ENCODE results near the gene AGPS.

The AGPS gene

GRCh38 chr2:177579486-177580036, 187.0 kb downstream of the AGPS start:
- TF ChIP-seq, protein P1, sequence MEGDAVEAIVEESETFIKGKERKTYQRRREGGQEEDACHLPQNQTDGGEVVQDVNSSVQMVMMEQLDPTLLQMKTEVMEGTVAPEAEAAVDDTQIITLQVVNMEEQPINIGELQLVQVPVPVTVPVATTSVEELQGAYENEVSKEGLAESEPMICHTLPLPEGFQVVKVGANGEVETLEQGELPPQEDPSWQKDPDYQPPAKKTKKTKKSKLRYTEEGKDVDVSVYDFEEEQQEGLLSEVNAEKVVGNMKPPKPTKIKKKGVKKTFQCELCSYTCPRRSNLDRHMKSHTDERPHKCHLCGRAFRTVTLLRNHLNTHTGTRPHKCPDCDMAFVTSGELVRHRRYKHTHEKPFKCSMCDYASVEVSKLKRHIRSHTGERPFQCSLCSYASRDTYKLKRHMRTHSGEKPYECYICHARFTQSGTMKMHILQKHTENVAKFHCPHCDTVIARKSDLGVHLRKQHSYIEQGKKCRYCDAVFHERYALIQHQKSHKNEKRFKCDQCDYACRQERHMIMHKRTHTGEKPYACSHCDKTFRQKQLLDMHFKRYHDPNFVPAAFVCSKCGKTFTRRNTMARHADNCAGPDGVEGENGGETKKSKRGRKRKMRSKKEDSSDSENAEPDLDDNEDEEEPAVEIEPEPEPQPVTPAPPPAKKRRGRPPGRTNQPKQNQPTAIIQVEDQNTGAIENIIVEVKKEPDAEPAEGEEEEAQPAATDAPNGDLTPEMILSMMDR (IDR thresholded peaks at IDR 0.05; ENCODE audit: low read depth, low read length), result no peak
- H3K4me1 ChIP-seq, result no peaks in the 10 kb centered on the region
- H3K4me3 ChIP-seq (ENCODE audit: low read depth, low read length), result no peak overlapping the region
- DNase-seq, result no peak
- no peaks in the 10 kb centered on the region for H3K27me3 ChIP-seq
- no peaks in the 10 kb centered on the region for H3K36me3 ChIP-seq
- H3K9me3 ChIP-seq, result no peaks in the 10 kb centered on the region

GRCh38 chr2:177582000-177582399, 189.4 kb downstream of the AGPS start:
- Histone ChIP-seq H3K9me3 (no peaks in the 10 kb centered on the region), H3K27me3 (no peaks in the 10 kb centered on the region), H3K4me3 (ENCODE audit: low read depth, low read length) (no peak overlapping the region), H3K36me3 (no peaks in the 10 kb centered on the region), H3K4me1 (no peaks in the 10 kb centered on the region)
- DNase-seq, result no peak
- TF ChIP-seq, protein P1 (IDR thresholded peaks at IDR 0.05; ENCODE audit: low read depth, low read length), result no peak

GRCh38 chr2:177584030-177584692, 191.6 kb downstream of the AGPS start:
- Histone ChIP-seq H3K36me3 (no peaks in the 10 kb centered on the region), H3K4me3 (ENCODE audit: low read depth, low read length) (no peak overlapping the region), H3K27me3 (no peaks in the 10 kb centered on the region), H3K4me1 (no peaks in the 10 kb centered on the region), H3K9me3 (no peaks in the 10 kb centered on the region)
- TF ChIP-seq, protein P1 (IDR thresholded peaks at IDR 0.05; ENCODE audit: low read depth, low read length), result no peak
- no peak for DNase-seq

- Histone ChIP-seq H3K4me1 (no peaks in the 10 kb centered on the region), H3K36me3 (no peaks in the 10 kb centered on the region), H3K4me3 (ENCODE audit: low read depth, low read length) (no peak overlapping the region), H3K27me3 (no peaks in the 10 kb centered on the region), H3K9me3 (no peaks in the 10 kb centered on the region)
- DNase-seq, result no peak
- TF ChIP-seq, protein P1 (IDR thresholded peaks at IDR 0.05; ENCODE audit: low read depth, low read length), result no peak
Measured at GRCh38 chr2:177585234-177585863, 192.8 kb downstream of the AGPS start.

GRCh38 chr2:177586154-177586553, 193.6 kb downstream of the AGPS start:
- H3K9me3 ChIP-seq, result no peaks in the 10 kb centered on the region
- H3K27me3 ChIP-seq, result no peaks in the 10 kb centered on the region
- H3K36me3 ChIP-seq, result no peaks in the 10 kb centered on the region
- TF ChIP-seq, protein P1 (IDR thresholded peaks at IDR 0.05; ENCODE audit: low read depth, low read length), result no peak
- H3K4me3 ChIP-seq (ENCODE audit: low read depth, low read length), result no peak overlapping the region
- no peak for DNase-seq
- H3K4me1 ChIP-seq, result no peaks in the 10 kb centered on the region

- no peaks in the 10 kb centered on the region for H3K27me3 ChIP-seq
- no peaks in the 10 kb centered on the region for H3K9me3 ChIP-seq
- no peaks in the 10 kb centered on the region for H3K36me3 ChIP-seq
- DNase-seq, result no peak
- TF ChIP-seq, protein P1 (IDR thresholded peaks at IDR 0.05; ENCODE audit: low read depth, low read length), result no peak
- H3K4me1 ChIP-seq, result no peaks in the 10 kb centered on the region
- H3K4me3 ChIP-seq (ENCODE audit: low read depth, low read length), result no peak overlapping the region
Measured at GRCh38 chr2:177587371-177587770, 194.8 kb downstream of the AGPS start.

Measured in BE2C (cell line).